Measurements from ENCODE around the gene CENPL.

CENPL gene

DNA sequence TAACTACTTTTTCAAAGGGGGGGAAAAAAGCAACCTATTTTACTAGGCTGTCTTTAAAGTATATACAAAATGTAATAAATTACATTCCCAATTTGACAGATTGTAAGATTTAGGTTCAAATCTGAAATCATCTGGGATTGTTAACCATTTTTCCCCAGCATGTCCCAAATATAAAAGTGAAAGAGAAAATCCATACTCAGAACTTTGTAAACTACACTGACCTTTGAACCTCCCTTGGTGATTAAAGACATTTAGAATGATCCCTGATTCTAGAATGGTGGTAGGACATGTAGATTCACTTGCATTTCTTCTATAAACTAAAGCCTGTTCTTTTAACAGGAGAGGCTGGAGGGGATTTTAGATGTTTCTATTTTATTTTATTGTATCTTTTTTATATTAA lies 70.9 kb downstream of the CENPL start:
- no peak for DNase-seq

All from fibroblast of skin of scalp (primary cell).